HS-5 (cell line): Measurements from ENCODE around the gene SORCS3.
"Not testable (repeated sequence)": the region's sequence is repeated elsewhere in the genome, so short reads cannot be mapped to it uniquely, and the experiment has no call there.

Experiments
- DNase-seq: peaks from one replicate; pipeline ENCODE4 v3.0.0-alpha.2; 2012; ENCODE audit warnings: low read depth

SORCS3 gene

GRCh38 chr10:104690959-104691358 is 49.9 kb downstream of the SORCS3 start:
- no peak for DNase-seq

GRCh38 chr10:104694074-104694473 is 53.0 kb downstream of the SORCS3 start:
- DNase-seq, result no peak

GRCh38 chr10:104703262-104703661 is 62.2 kb downstream of the SORCS3 start:
- not testable (repeated sequence) for DNase-seq

- DNase-seq, result no peak
Observed at GRCh38 chr10:104706886-104707285, 65.8 kb downstream of the SORCS3 start.

- DNase-seq, result no peak
Observed at GRCh38 chr10:104707602-104708459, 66.7 kb downstream of the SORCS3 start.

GRCh38 chr10:104711302-104711721 is 70.2 kb downstream of the SORCS3 start:
- no peak for DNase-seq

GRCh38 chr10:104730593-104730992 is 89.5 kb downstream of the SORCS3 start:
- not testable (repeated sequence) for DNase-seq

GRCh38 chr10:104731192-104731591 is 90.1 kb downstream of the SORCS3 start:
- no peak for DNase-seq

GRCh38 chr10:104732222-104732621 is 91.1 kb downstream of the SORCS3 start:
- no peak for DNase-seq

- DNase-seq, result no peak
Observed at GRCh38 chr10:104734433-104734832, 93.3 kb downstream of the SORCS3 start.

GRCh38 chr10:104735036-104735756 is 94.1 kb downstream of the SORCS3 start:
- DNase-seq, result no peak

- no peak for DNase-seq
Observed at GRCh38 chr10:104735757-104736391, 94.8 kb downstream of the SORCS3 start.

- no peak for DNase-seq
Observed at GRCh38 chr10:104741127-104741526, 100.0 kb downstream of the SORCS3 start.

GRCh38 chr10:104744052-104744451 is 103.0 kb downstream of the SORCS3 start:
- DNase-seq, result no peak

- no peak for DNase-seq
Observed at GRCh38 chr10:104750291-104750690, 109.2 kb downstream of the SORCS3 start.

GRCh38 chr10:104762793-104763192 is 121.7 kb downstream of the SORCS3 start:
- DNase-seq, result no peak

GRCh38 chr10:104766341-104766740 is 125.3 kb downstream of the SORCS3 start:
- peak; percentile 5 for DNase-seq

- no peak for DNase-seq
Observed at GRCh38 chr10:104767282-104767681, 126.2 kb downstream of the SORCS3 start.

GRCh38 chr10:104767745-104768144 is 126.7 kb downstream of the SORCS3 start:
- no peak for DNase-seq

- no peak for DNase-seq
Observed at GRCh38 chr10:104773105-104773504, 132.0 kb downstream of the SORCS3 start.

- DNase-seq, result no peak
Observed at GRCh38 chr10:104774234-104774633, 133.1 kb downstream of the SORCS3 start.

GRCh38 chr10:104777086-104777799 is 136.2 kb downstream of the SORCS3 start:
- no peak for DNase-seq
